ENCODE results near the gene ILRUN.
"Not testable (repeated sequence)": the region's sequence is repeated elsewhere in the genome, so short reads cannot be mapped to it uniquely, and the experiment has no call there.

ILRUN gene

DNA sequence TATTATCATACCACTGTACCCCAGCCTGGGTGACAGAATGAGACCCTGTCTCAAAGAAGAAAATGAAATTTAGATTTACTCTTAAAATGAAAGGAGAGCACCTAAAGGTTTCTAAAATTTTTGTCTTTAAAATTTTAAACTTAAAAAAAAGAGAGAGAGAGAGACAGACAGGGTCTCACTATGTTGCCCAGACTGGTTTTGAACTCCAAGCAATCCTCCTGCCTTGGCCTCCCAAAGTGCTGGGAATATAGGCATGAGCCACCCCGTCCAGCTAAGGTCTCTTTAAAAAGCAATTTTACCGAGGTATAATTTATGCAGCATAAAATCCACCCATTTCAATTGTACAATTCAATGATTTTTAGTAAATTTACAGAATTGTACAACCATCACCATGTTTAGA lies 33.2 kb downstream of the ILRUN start:
- no peak for DNase-seq

- no peak for DNase-seq
Measured at GRCh38 chr6:34661357-34661756, 35.2 kb downstream of the ILRUN start.

DNA sequence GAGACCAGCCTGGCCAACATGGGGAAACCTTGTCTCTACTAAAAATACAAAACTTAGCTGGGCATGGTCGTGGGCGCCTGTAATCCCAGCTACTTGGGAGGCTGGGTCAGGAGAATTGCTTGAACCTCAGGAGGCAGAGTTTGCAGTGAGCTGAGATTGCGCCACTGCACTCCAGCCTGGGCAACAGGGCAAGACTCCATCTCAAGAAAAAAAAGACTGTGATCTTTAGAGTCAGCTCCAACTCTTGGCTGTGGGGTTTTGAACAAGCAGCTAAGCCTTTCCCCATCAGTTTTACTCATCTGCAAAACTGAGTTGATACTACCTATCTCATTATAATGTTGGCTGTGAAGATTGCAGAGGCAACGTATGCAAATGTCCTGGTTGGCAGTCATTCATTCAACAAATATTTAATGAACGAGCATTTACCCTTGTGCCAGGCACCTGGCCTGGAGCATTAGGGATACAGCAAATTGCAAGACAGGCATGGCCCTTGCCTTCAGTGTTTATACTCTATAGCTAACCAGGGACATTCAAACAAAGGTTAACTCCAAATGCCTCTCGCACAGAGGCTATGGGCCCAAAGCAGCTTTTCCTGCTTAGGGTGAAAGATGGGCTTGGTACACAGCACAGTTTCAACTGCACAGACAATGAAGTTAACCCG lies 37.8 kb downstream of the ILRUN start:
- DNase-seq, result no peak

DNA sequence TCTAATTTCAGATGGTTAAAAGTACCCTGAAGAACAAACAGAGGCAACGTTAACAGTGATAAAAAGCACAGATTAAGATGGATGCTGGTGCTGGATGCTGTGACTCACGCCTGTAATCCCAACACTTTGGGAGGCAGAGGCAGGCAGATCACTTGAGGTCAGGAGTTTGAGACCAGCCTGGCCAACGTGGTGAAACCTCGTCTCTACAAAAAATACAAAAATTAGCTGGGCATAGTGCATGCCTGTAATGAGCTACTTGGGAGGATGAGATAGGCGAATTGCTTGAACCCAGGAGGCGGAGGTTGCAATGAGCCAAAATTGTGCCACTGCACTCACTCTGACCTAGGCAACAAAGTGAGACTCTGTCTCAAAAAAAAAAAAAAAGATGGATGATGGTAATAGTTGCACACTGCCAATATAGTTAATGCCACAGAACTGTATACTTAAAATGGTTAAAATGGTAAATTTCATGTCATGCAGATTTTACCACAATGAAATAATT lies 38.5 kb downstream of the ILRUN start:
- DNase-seq, result not testable (repeated sequence)

- DNase-seq, result no peak
Measured at GRCh38 chr6:34657307-34657978, 39.1 kb downstream of the ILRUN start.

DNA sequence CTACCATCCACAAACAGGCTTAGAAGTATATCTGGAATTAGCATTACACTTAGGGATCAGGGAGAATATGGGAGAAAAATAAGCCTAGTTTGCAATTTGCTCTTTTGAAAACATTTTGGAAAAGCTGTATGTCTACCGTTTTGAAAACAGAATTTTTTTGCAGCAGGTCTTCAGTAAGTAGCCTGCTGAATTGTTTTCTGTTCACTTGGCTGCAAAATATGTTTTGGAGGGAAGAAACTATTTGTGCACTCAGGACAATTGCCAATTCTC lies 39.6 kb downstream of the ILRUN start:
- DNase-seq, result no peak

GRCh38 chr6:34656378-34657036 lies 40.1 kb downstream of the ILRUN start:
- no peak for DNase-seq

- not testable (repeated sequence) for DNase-seq
Measured at GRCh38 chr6:34655876-34656377, 40.6 kb downstream of the ILRUN start.

DNA sequence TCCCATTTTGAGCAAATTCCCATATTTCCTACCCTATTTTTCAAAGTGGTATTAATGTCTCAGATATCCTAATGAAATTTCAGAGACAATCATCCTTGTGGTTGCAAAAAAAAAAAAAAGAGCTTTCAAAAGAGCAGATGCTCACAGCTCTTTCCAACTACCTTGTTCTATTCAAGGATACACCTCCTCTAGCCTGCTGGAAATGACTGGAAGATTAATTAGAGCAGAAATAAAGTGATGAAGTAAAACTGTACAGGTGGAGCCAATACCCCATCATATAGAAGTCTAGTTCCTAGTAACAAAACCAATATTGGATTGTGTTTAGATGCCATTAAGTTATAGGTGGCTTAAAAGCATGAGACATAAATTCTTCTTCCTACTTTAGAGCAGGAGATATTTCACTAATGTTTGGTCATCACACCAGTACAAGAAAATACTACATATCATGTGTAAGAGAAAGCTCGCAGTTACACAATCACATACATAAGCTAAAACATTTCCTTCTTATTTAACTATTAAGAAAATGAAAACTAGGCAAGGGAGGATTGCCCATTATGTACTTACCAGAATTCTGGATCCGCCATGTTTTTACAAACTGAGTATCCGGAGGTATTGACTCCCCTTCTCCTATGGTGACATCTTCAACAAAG lies 42.4 kb downstream of the ILRUN start:
- no peak for DNase-seq

GRCh38 chr6:34652263-34652662 lies 44.3 kb downstream of the ILRUN start:
- DNase-seq, result no peak

GRCh38 chr6:34650823-34651222 lies 45.7 kb downstream of the ILRUN start:
- DNase-seq, result no peak

DNA sequence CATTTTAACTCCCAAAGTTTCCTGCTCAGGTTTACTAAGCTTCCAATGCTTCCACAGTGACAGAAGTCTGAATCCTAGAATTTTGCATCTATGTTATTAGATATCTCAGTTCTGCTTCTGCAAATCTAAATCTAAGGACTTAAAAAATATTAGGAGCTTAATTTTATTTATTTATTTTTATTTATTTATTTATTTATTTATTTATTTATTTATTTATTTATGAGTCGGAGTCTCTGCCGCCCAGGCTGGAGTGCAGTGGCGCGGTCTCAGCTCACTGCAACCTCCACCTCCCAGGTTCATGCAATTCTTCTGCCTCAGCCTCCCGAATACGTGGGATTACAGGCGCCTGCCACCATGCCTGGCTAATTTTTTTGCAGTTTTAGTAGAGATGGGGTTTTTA lies 46.3 kb downstream of the ILRUN start:
- DNase-seq, result not testable (repeated sequence)

- DNase-seq, result no peak
Measured at GRCh38 chr6:34648806-34649205, 47.8 kb downstream of the ILRUN start.
